ENCODE data around the gene VOPP1. TPM values are rescaled to one million over a fixed set of nuclear protein-coding genes. Genes with fewer than 3 reads are reported as not detected.

VOPP1 gene
- total and polyA plus RNA-seq, 2 of the 13 experiments (the other 11 are each of a cell fraction or from before 2014, with no cell fraction given): 21.8 to 55.3 TPM

- BruUV-seq (replicated peaks): no TSS peak
- CTCF ChIA-PET (ENCODE audit: low intra/inter-chr PET ratio, low total read pairs): no interaction called here
- Histone ChIP-seq H3K79me2 (ENCODE audit: insufficient read depth, low read length) (no peaks in the 10 kb centered on the region), H3K27ac (ENCODE audit: extremely low read length, insufficient read depth, low read length) (no peak overlapping the region), H3K4me1 (ENCODE audit: insufficient read depth, low read length) (peaks cover 6% of the 10 kb centered on the region; the same call in 1 of the 2 replicates), H3K9ac (ENCODE audit: insufficient read depth, low read depth, low read length) (no peak overlapping the region), H2AFZ (ENCODE audit: low read length) (no peak overlapping the region), H3K36me3 (replicated peaks in 1 of 2; ENCODE audit: control insufficient read depth in 1 of 2, insufficient read depth in 2 of 2, low read length in 2 of 2) (no peaks in the 10 kb centered on the region), H3K9me3 (ENCODE audit: low read length) (no peaks in the 10 kb centered on the region), H4K20me1 (ENCODE audit: insufficient read depth, low read length) (no peaks in the 10 kb centered on the region), H3K27me3 (ENCODE audit: control insufficient read depth in 1 of 2, insufficient read depth in 2 of 2, low read length in 2 of 2) (peaks cover 0 to 13% of the 10 kb centered on the region in 2 experiments; a peak in 2 of 5 replicates), H3K4me3 (replicated peaks in 1 of 3; ENCODE audit: insufficient read depth in 1 of 3, low read depth in 2 of 3, low read length in 3 of 3) (no peak overlapping the region), H3K4me2 (ENCODE audit: low read depth, low read length) (no peak overlapping the region)
- in situ Hi-C loops (cut with HindIII; ENCODE audit: extremely low pct_ligation_motif_present, low pct_unique_long_range_greater_than_20kb): loop anchor here (10.0 kb wide), 2 partner anchors 158 to 318 kb away; no protein-coding TSS in a partner anchor
- no peak for TF ChIP-seq HINFP (CRISPR knock-in tag; IDR thresholded peaks at IDR 0.05; ENCODE audit: low read depth)
- TF ChIP-seq ZFY (CRISPR knock-in tag; IDR thresholded peaks at IDR 0.05): no peak
- TF ChIP-seq IRF2 (CRISPR knock-in tag; IDR thresholded peaks at IDR 0.05): no peak
- TF ChIP-seq ZNF670 (CRISPR knock-in tag; IDR thresholded peaks at IDR 0.05; ENCODE audit: borderline replicate concordance): no peak
- ATAC-seq: no peak
- DNase-seq (ENCODE audit: low spot score): no peak
- FAIRE-seq: no peak
- 0% methylated on average over 1 of the region's 4 CpGs for WGBS (ENCODE audit: low lambda C conversion rate)
- intact Hi-C loops (cut with micrococcal nuclease; ENCODE audit: unreplicated experiment): no loop called here
- POLR2A ChIA-PET: no interaction called here
These were observed 20.8 kb upstream of the VOPP1 start for GRCh38 chr7:55593172-55593514.

- Histone ChIP-seq H3K9me3 (ENCODE audit: low read length) (no peaks in the 10 kb centered on the region), H3K9ac (ENCODE audit: insufficient read depth, low read depth, low read length) (no peak overlapping the region), H3K79me2 (ENCODE audit: insufficient read depth, low read length) (no peaks in the 10 kb centered on the region), H3K4me2 (ENCODE audit: low read depth, low read length) (no peak overlapping the region), H3K4me3 (replicated peaks in 1 of 3; ENCODE audit: insufficient read depth in 1 of 3, low read depth in 2 of 3, low read length in 3 of 3) (no peak overlapping the region), H3K27me3 (ENCODE audit: control insufficient read depth in 1 of 2, insufficient read depth in 2 of 2, low read length in 2 of 2) (peaks cover 0 to 14% of the 10 kb centered on the region in 2 experiments; a peak in 2 of 5 replicates), H3K4me1 (ENCODE audit: insufficient read depth, low read length) (peaks cover 6% of the 10 kb centered on the region; the same call in 1 of the 2 replicates), H2AFZ (ENCODE audit: low read length) (no peak overlapping the region), H3K36me3 (replicated peaks in 1 of 2; ENCODE audit: control insufficient read depth in 1 of 2, insufficient read depth in 2 of 2, low read length in 2 of 2) (no peaks in the 10 kb centered on the region), H3K27ac (ENCODE audit: extremely low read length, insufficient read depth, low read length) (no peak overlapping the region), H4K20me1 (ENCODE audit: insufficient read depth, low read length) (no peaks in the 10 kb centered on the region)
- no peak for ATAC-seq
- CTCF ChIA-PET (ENCODE audit: low intra/inter-chr PET ratio, low total read pairs): no interaction called here
- in situ Hi-C loops (cut with HindIII; ENCODE audit: extremely low pct_ligation_motif_present, low pct_unique_long_range_greater_than_20kb) (loop anchor here (10.0 kb wide), 2 partner anchors 158 to 318 kb away; no protein-coding TSS in a partner anchor), intact Hi-C loops (cut with micrococcal nuclease; ENCODE audit: unreplicated experiment) (no loop called here)
- no peak for DNase-seq (ENCODE audit: low spot score)
- no TSS peak for BruUV-seq (replicated peaks)
- WGBS (ENCODE audit: low lambda C conversion rate): 0% methylated on average over 1 of the region's 1 CpG
- POLR2A ChIA-PET: no interaction called here
- TF ChIP-seq ZNF180 (CRISPR knock-in tag; IDR thresholded peaks at IDR 0.05; ENCODE audit: borderline replicate concordance, low read depth) (no peak), DMTF1 (CRISPR knock-in tag; IDR thresholded peaks at IDR 0.05) (no peak), ZNF17 (CRISPR knock-in tag; IDR thresholded peaks at IDR 0.05) (no peak)
- no peak for FAIRE-seq
These were observed 20.2 kb upstream of the VOPP1 start for GRCh38 chr7:55592492-55592891.

All from HepG2 (cell line).